IMR-90 (cell line): ENCODE measurements around the gene PADI2. TPM values are rescaled to one million over a fixed set of nuclear protein-coding genes. Genes with fewer than 3 reads are reported as not detected.

Experiments
- ATAC-seq: fragments of 200-7000 bp; cut with Tn5 transposase; 2 replicates; pipeline ENCODE4 v1.9.1; 2020; ENCODE audit warnings: low read depth, mild to moderate bottlenecking, moderate library complexity
- BruUV-seq: library from RNA; stranded (reverse); fragments of 400-500 nt; replicated peaks from 2 replicates; lab custom pipeline; 2021; lab: Mats Ljungman, UMichigan
- CTCF ChIA-PET: fragments of 300-600 bp; formaldehyde crosslinking; extraction: SDS; loops from one replicate; lab custom pipeline; 2021; ENCODE audit warnings: antibody characterized with exemption; lab: Yijun Ruan, JAX
- POLR2A ChIA-PET: fragments of 300-600 bp; sonication (Branson Sonifier 250); formaldehyde crosslinking; loops from one replicate; lab custom pipeline; 2022; ENCODE audit warnings: antibody characterized with exemption; ENCODE audit not compliant: unreplicated experiment; lab: Charles Lee
- DNase-seq: peaks from one replicate; pipeline ENCODE4 v3.0.0; 2013
- H2AFZ ChIP-seq: replicated peaks from 2 replicates; pipeline ENCODE3; 2013; ENCODE audit warnings: low read length, mild to moderate bottlenecking; ENCODE audit not compliant: poor library complexity
- H2AK5ac ChIP-seq: 2 replicates; pipeline ENCODE4 v1.6.1; 2013; ENCODE audit warnings: low read depth, low read length, inconsistent platforms
- H2AK9ac ChIP-seq: replicated peaks from 2 replicates; pipeline ENCODE3; 2013; ENCODE audit warnings: mild to moderate bottlenecking, low read depth, low read length, moderate library complexity; ENCODE audit not compliant: poor library complexity
- H2BK120ac ChIP-seq: 2 replicates; pipeline ENCODE4 v1.6.1; 2013; ENCODE audit warnings: low read depth, low read length, inconsistent platforms
- H2BK15ac ChIP-seq: 3 replicates; pipeline ENCODE4 v1.6.1; 2013; ENCODE audit warnings: low read depth, low read length, inconsistent platforms
- H2BK20ac ChIP-seq: 2 replicates; pipeline ENCODE4 v1.6.1; 2013; ENCODE audit warnings: low read depth, mild to moderate bottlenecking, inconsistent platforms, low read length, moderate library complexity
- H2BK5ac ChIP-seq: 2 replicates; pipeline ENCODE4 v1.6.1; 2013; ENCODE audit warnings: mild to moderate bottlenecking, low read depth, low read length, inconsistent platforms; ENCODE audit not compliant: poor library complexity, severe bottlenecking
- H3K14ac ChIP-seq: replicated peaks from 2 replicates; pipeline ENCODE4 v1.6.1; 2013; ENCODE audit warnings: low read depth, low read length, inconsistent platforms
- H3K18ac ChIP-seq: 2 replicates; pipeline ENCODE4 v1.6.1; 2013; ENCODE audit warnings: low read depth, low read length, control low read depth
- H3K23ac ChIP-seq: 2 replicates; pipeline ENCODE4 v1.6.1; 2013; ENCODE audit warnings: low read depth, low read length, inconsistent platforms
- H3K27ac ChIP-seq: 2 replicates; pipeline ENCODE4 v1.5.1; 2013; ENCODE audit warnings: mild to moderate bottlenecking, control low read depth, low read length; ENCODE audit not compliant: insufficient read depth
- H3K27me3 ChIP-seq: 2 replicates; pipeline ENCODE4 v1.6.1; 2013; ENCODE audit warnings: low read length; ENCODE audit not compliant: control insufficient read depth, insufficient read depth
- H3K36me3 ChIP-seq: 2 replicates; pipeline ENCODE4 v1.6.1; 2013; ENCODE audit warnings: low read length, mixed read lengths; ENCODE audit not compliant: control insufficient read depth, insufficient read depth
- H3K4ac ChIP-seq: 2 replicates; pipeline ENCODE4 v1.6.1; 2013; ENCODE audit warnings: low read depth, low read length, inconsistent platforms
- H3K4me1 ChIP-seq: 2 replicates; pipeline ENCODE4 v1.6.1; 2013; ENCODE audit warnings: low read length, mixed read lengths; ENCODE audit not compliant: control insufficient read depth, insufficient read depth
- H3K4me2 ChIP-seq: 2 replicates; pipeline ENCODE4 v1.6.1; 2013; ENCODE audit warnings: low read depth, mild to moderate bottlenecking, control low read depth, low read length, moderate library complexity
- H3K4me3 ChIP-seq: 2 replicates; pipeline ENCODE4 v1.5.1; 2013; ENCODE audit warnings: low read depth, mild to moderate bottlenecking, control low read depth, low read length, moderate library complexity; ENCODE audit not compliant: insufficient read depth
- H3K56ac ChIP-seq: 2 replicates; pipeline ENCODE4 v1.6.1; 2013; ENCODE audit warnings: low read length, inconsistent platforms; ENCODE audit not compliant: insufficient read depth; ENCODE audit errors: extremely low read depth
- H3K79me1 ChIP-seq, 2 experiments: 2 replicates each; pipeline ENCODE4 v1.6.1; 2013; ENCODE audit warnings: low read length in 2 of 2, inconsistent platforms in 1 of 2, low read depth in 1 of 2
- H3K9ac ChIP-seq: 2 replicates; pipeline ENCODE4 v1.6.1; 2013; ENCODE audit warnings: low read depth, low read length, control low read depth
- H3K9me1 ChIP-seq: 2 replicates; pipeline ENCODE4 v1.6.1; 2013; ENCODE audit warnings: low read length, inconsistent platforms; ENCODE audit not compliant: insufficient read depth
- H3K9me3 ChIP-seq: 2 replicates; pipeline ENCODE4 v1.6.1; 2013; ENCODE audit warnings: low read length; ENCODE audit not compliant: control insufficient read depth, insufficient read depth
- H4K20me1 ChIP-seq: 2 replicates; pipeline ENCODE4 v1.6.1; 2013; ENCODE audit warnings: low read length, inconsistent platforms; ENCODE audit not compliant: insufficient read depth
- H4K5ac ChIP-seq: 2 replicates; pipeline ENCODE4 v1.6.1; 2013; ENCODE audit warnings: mild to moderate bottlenecking, low read depth, low read length, control low read depth
- H4K8ac ChIP-seq, 2 experiments: 2 replicates each; pipeline ENCODE4 v1.6.1; 2013; ENCODE audit warnings: low read depth in 2 of 2, low read length in 2 of 2, control low read depth in 1 of 2, inconsistent platforms in 1 of 2
- H4K91ac ChIP-seq: 2 replicates; pipeline ENCODE4 v1.6.1; 2013; ENCODE audit warnings: low read depth, low read length, inconsistent platforms; ENCODE audit not compliant: insufficient read depth
- BHLHE40 ChIP-seq: fragments of 150-350 bp; IDR thresholded peaks from 2 replicates; pipeline ENCODE4 v1.6.1; 2016; ENCODE audit warnings: mild to moderate bottlenecking, low read depth, low read length
- CEBPB ChIP-seq: IDR thresholded peaks from 2 replicates; pipeline ENCODE4 v1.6.1; 2012; ENCODE audit warnings: low read depth, low read length, improper control_type of control experiment
- CHD1 ChIP-seq: IDR thresholded peaks from 2 replicates; pipeline ENCODE4 v1.6.1; 2012; ENCODE audit warnings: low read depth, low read length, improper control_type of control experiment
- CTCF ChIP-seq: conservative IDR thresholded peaks from 2 replicates; pipeline ENCODE4 v1.5.1; 2012; ENCODE audit warnings: mild to moderate bottlenecking, low read depth, low read length, improper control_type of control experiment
- ELK1 ChIP-seq: fragments of 150-350 bp; IDR thresholded peaks from 2 replicates; pipeline ENCODE4 v1.6.1; 2016; ENCODE audit warnings: low read depth, mild to moderate bottlenecking, low read length, moderate library complexity, borderline replicate concordance
- FOS ChIP-seq: fragments of 150-350 bp; IDR thresholded peaks from 2 replicates; pipeline ENCODE4 v1.6.1; 2016; ENCODE audit warnings: low read depth, low read length
- MAFK ChIP-seq: IDR thresholded peaks from 2 replicates; pipeline ENCODE4 v1.6.1; 2012; ENCODE audit warnings: low read depth, low read length, improper control_type of control experiment
- MAZ ChIP-seq: IDR thresholded peaks from 2 replicates; pipeline ENCODE4 v1.6.1; 2012; ENCODE audit warnings: low read depth, mild to moderate bottlenecking, low read length, improper control_type of control experiment, moderate library complexity, borderline replicate concordance
- MXI1 ChIP-seq: IDR thresholded peaks from 2 replicates; pipeline ENCODE4 v1.6.1; 2012; ENCODE audit warnings: low read depth, mild to moderate bottlenecking, low read length, moderate library complexity, borderline replicate concordance
- NFE2L2 ChIP-seq: fragments of 150-350 bp; IDR thresholded peaks from 2 replicates; pipeline ENCODE4 v1.6.1; 2016; ENCODE audit warnings: low read depth, mild to moderate bottlenecking, low read length
- POLR2A ChIP-seq: IDR thresholded peaks from 2 replicates; pipeline ENCODE4 v1.6.1; 2012; ENCODE audit warnings: mild to moderate bottlenecking, low read depth, low read length
- RAD21 ChIP-seq: IDR thresholded peaks from 2 replicates; pipeline ENCODE4 v1.6.1; 2012; ENCODE audit warnings: low read length, improper control_type of control experiment
- RCOR1 ChIP-seq: IDR thresholded peaks from 2 replicates; pipeline ENCODE4 v1.6.1; 2012; ENCODE audit warnings: mild to moderate bottlenecking, low read length, improper control_type of control experiment; ENCODE audit not compliant: insufficient replicate concordance
- RFX5 ChIP-seq: IDR thresholded peaks from 2 replicates; pipeline ENCODE4 v1.8.0; 2012; ENCODE audit warnings: low read depth, mild to moderate bottlenecking, low read length, moderate library complexity
- SMC3 ChIP-seq: fragments of 150-350 bp; IDR thresholded peaks from 2 replicates; pipeline ENCODE4 v1.6.1; 2016; ENCODE audit warnings: low read depth, mild to moderate bottlenecking, antibody characterized with exemption, low read length, moderate library complexity
- USF2 ChIP-seq: fragments of 150-350 bp; IDR thresholded peaks from 2 replicates; pipeline ENCODE4 v1.6.1; 2017; ENCODE audit warnings: mild to moderate bottlenecking, antibody characterized with exemption, low read length, low read depth
- WGBS, 2 experiments: methylation state at CpG; one replicate each; pipeline versions ENCODE4 v1.1.5 to v1.1.7; 2013; ENCODE audit warnings: missing lambda C conversion rate in 2 of 2; ENCODE audit not compliant: insufficient read length in 1 of 2; ENCODE audit errors: extremely low coverage in 2 of 2; 5-methylcytosine and 5-hydroxymethylcytosine counted together
- dilution Hi-C: fragments of 300-500 bp; cut with HindIII; formaldehyde crosslinking; loops from one replicate; pipeline ENCODE4 v1.14.3; 2018; ENCODE audit warnings: low sequenced_read_pairs; ENCODE audit not compliant: unreplicated experiment
- in situ Hi-C: fragments of 300-500 bp; cut with MboI; formaldehyde crosslinking; loops from 3 replicates; pipeline ENCODE4 v1.14.3; 2019; ENCODE audit warnings: low sequenced_read_pairs, inconsistent platforms, mixed read lengths
- intact Hi-C: fragments of 100-400 bp; cut with micrococcal nuclease; formaldehyde crosslinking; loops from 2 replicates; pipeline ENCODE4 v1.10.0; 2022
- polyA plus RNA-seq, 3 experiments: library from polyadenylated mRNA; depleted of rRNA; stranded (reverse); fragments of >200 nt; gene quantifications; 2 replicates each; pipeline ENCODE4 v1.2.3, GENCODE V29; 2012; ENCODE audit warnings: low replicate concordance in 1 of 3
- total RNA-seq: library from RNA; depleted of rRNA; stranded (reverse); fragments of >200 nt; gene quantifications from 2 replicates; pipeline ENCODE4 v1.2.3, GENCODE V29; 2012

Gene PADI2
- total and polyA plus RNA-seq, 2 of the 4 experiments (the other 2 are of a cell fraction), result not detected

- intact Hi-C loops, result no loop called here
- no peak overlapping the region for H3K4me2 ChIP-seq
- no peak overlapping the region for H3K9ac ChIP-seq
- no peaks in the 10 kb centered on the region for H3K9me1 ChIP-seq
- ATAC-seq (no peak), DNase-seq (no peak)
- H4K20me1 ChIP-seq, result no peaks in the 10 kb centered on the region
- H4K5ac ChIP-seq, result no peak overlapping the region
- no peak overlapping the region for H3K56ac ChIP-seq
- no peak for TF ChIP-seq CHD1
- TF ChIP-seq MAZ, result no peak
- no peak for TF ChIP-seq NFE2L2
- no peak for TF ChIP-seq FOS
- TF ChIP-seq ELK1, result no peak
- no peak for TF ChIP-seq CEBPB
- TF ChIP-seq MXI1, result no peak
- no peak for TF ChIP-seq POLR2A
- TF ChIP-seq USF2, result no peak
- TF ChIP-seq RAD21, result no peak
- no peak for TF ChIP-seq RCOR1
- TF ChIP-seq SMC3, result no peak
- TF ChIP-seq CTCF, result no peak
- no peak for TF ChIP-seq BHLHE40
- no peak for TF ChIP-seq MAFK
- no peak for TF ChIP-seq RFX5
- POLR2A ChIA-PET, result no interaction called here
- no peak overlapping the region for H3K27ac ChIP-seq
- no peak overlapping the region for H3K18ac ChIP-seq
- peaks cover 31% of the 10 kb centered on the region for H3K27me3 ChIP-seq
- H2AK5ac ChIP-seq, result no peak overlapping the region
- no peak overlapping the region for H4K91ac ChIP-seq
- BruUV-seq, result no TSS peak
- H3K36me3 ChIP-seq, result no peaks in the 10 kb centered on the region
- H3K9me3 ChIP-seq, result peaks cover 5% of the 10 kb centered on the region; the same call in 1 of the 2 replicates
- H3K23ac ChIP-seq, result no peak overlapping the region
- no peak overlapping the region for H2AK9ac ChIP-seq
- H2BK20ac ChIP-seq, result no peak overlapping the region
- no peak overlapping the region for H2BK120ac ChIP-seq
- dilution Hi-C loops, result no loop called here
- H3K4ac ChIP-seq, result no peak overlapping the region
- no peaks in the 10 kb centered on the region for H3K4me1 ChIP-seq
- no peak overlapping the region for H4K8ac ChIP-seq
- no peak overlapping the region for H2AFZ ChIP-seq
- no peaks in the 10 kb centered on the region for H3K79me1 ChIP-seq
- no CpG with 5 or more reads among the region's 2 CpGs for WGBS, 2 experiments
- no peak overlapping the region for H2BK15ac ChIP-seq
- H3K4me3 ChIP-seq, result no peak overlapping the region
- CTCF ChIA-PET, result no interaction called here
- no peak overlapping the region for H2BK5ac ChIP-seq
- H3K14ac ChIP-seq, result no peak overlapping the region
- in situ Hi-C loops, result no loop called here
Observed at GRCh38 chr1:17081439-17081838, 37.8 kb downstream of the PADI2 start.
